Measurements from ENCODE around the gene NADK.
A peak's percentile ranks its signal among the peaks of the same experiment; 100 is the strongest.
"Not testable (repeated sequence)": the region's sequence is repeated elsewhere in the genome, so short reads cannot be mapped to it uniquely, and the experiment has no call there.

The NADK gene

DNA sequence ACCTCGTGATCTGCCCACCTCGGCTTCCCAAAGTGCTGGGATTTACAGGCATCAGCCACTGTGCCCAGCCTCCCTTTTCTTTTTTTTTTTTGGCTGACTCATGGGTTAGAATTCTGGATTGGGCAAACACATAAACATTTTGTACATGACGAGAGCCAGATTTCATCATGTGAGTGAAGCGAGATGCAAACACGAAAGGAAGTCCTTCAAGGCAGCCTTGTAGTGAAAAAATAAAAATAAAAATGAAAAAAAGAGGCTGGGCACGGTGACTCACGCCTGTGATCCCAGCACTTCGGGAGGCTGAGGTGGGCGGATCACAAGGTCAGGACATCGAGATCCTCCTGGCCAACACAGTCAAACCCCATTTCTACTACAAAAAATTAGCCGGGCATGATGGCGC lies 37.3 kb downstream of the NADK start:
- ATAC-seq (replicated peaks), result not testable (repeated sequence)

DNA sequence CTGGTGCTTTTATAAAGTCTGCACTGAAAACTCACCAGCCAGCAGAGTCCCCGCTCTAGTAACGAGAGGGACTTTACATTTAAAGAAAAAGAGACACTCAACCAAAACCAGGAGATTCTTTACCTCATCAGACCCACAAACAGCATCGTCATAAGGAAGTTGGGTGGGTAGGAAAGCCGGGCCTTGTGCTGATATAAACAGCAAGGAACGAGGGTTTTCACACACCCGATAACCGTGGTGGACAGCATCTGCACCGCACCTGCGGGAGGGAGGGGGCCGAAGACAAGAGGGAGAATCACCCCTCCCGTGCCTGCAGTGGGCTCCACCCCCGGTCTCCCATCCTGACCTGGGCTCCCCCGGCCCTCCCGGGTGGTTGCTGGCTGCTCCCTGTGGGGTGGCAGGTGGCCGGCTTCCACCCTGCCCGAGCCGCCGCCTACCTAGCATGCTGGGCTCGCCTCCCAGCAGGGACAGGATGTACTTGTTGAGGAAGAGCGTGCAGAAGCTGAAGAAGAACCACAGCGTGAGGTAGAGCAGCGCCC lies 39.4 kb downstream of the NADK start:
- DNase-seq; H3K4me1 Mint-ChIP-seq (ENCODE audit: low read depth in 2 of 2); H3K27me3 Mint-ChIP-seq; H3K9me3 Mint-ChIP-seq; H3K4me3 Mint-ChIP-seq; H3K27ac Mint-ChIP-seq: not testable (repeated sequence)
- peaks cover 25% of the 10 kb centered on the region for H3K36me3 Mint-ChIP-seq (ENCODE audit: insufficient read depth)
- peak; percentile 71 for ATAC-seq (replicated peaks)

More for the DNA sequence above, 37.3 kb downstream of the NADK start:
- H3K4me1 Mint-ChIP-seq (ENCODE audit: low read depth in 2 of 2); DNase-seq; H3K27me3 Mint-ChIP-seq; H3K27ac Mint-ChIP-seq; H3K4me3 Mint-ChIP-seq; H3K9me3 Mint-ChIP-seq: not testable (repeated sequence)
- H3K36me3 Mint-ChIP-seq (ENCODE audit: insufficient read depth), result peaks cover 22% of the 10 kb centered on the region

DNA sequence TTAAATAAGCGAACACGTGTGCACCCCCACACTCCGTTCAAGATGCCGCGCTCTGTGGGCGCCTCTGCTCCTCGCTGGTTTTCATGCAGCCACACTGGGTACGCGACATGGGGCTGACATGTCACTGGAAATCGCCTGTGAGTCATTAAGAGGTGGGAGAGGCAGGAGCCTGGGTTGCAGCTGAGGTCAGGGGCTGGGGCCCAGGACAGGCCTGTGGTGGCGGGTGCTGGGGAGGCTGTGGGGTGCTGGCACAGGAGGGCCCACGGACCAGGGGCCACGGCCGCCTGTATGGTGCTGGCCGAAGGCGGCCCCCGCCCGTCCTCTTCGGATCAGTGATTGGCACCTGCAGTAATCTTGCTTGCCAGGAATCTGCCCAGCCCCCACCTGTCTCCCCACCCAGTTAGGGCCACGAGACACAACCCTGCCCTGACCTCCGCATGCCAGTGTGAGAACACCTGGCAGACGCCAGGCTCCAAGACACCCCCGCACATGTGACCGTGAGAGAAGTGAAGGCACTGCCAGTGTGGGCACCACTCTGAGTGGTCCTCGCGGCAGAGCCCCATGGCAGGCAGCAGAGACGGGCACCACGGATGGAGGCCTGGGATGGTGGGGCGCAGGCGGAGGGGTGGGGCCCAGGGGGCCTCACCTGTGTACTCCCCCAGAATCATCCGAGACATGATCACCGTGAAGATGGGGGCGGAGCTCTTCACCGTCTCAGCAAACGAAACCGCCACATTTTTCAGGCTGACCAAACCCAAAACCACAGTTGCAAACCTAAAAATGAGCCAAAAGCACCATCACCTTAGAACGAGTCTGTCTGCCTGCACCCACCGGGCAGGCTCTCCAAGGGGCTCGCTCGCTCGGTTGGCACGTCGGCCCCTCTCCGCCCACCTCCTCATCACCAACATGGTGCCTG lies 40.3 kb downstream of the NADK start:
- H3K27me3 Mint-ChIP-seq; H3K4me1 Mint-ChIP-seq (ENCODE audit: low read depth in 2 of 2); H3K9me3 Mint-ChIP-seq; H3K4me3 Mint-ChIP-seq; DNase-seq: not testable (repeated sequence)
- Mint-ChIP-seq H3K27ac (peak overlapping the region in 1 of 2 donors; percentile 49), H3K36me3 (ENCODE audit: insufficient read depth) (peaks cover 30% of the 10 kb centered on the region)
- peak; percentile 52 for ATAC-seq (replicated peaks)

DNA sequence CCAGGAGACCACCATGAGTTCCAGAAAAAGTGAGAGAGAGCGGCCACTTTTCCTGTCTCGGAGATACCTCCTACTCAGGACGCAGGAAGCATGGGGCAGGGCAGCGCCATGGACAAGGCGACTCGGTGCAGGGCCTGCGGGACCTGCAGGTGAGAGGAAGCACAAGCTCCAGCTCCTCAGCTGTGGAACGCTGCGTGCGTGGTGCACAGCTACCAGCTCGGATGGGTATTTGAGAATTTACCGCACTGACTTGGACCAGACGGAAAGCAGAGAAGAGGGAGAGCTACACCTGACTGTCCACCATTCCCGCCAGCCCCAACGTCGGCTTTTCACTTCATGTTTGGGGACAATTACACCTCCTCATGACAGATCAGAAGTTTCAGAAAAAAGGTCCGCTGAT lies 45.9 kb downstream of the NADK start:
- Mint-ChIP-seq H3K4me1 (ENCODE audit: low read depth in 2 of 2) (peaks cover 0 to 2% of the 10 kb centered on the region in 2 donors), H3K4me3 (no peak overlapping the region), H3K36me3 (ENCODE audit: insufficient read depth) (peaks cover 42% of the 10 kb centered on the region), H3K27me3 (no peaks in the 10 kb centered on the region), H3K27ac (no peak overlapping the region), H3K9me3 (no peaks in the 10 kb centered on the region)
- DNase-seq (no peak), ATAC-seq (replicated peaks) (no peak)

DNA sequence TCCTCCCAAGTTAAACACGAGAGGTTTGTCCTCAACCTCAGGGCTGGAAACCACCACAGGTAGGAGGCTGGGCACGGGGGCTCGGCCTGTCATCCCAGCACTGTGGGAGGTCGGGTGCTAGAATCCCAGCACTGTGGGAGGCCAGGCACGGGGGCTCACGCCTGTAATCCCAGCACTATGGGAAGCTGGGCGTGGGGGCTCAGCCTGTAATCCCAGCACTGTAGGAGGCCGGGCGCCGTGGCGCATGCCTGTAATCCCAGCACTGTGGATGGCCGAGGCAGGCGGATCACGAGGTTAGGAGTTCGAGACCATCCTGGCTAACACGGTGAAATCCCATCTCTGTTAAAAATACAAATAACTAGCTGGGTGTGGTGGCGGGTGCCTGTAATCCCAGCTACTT lies 47.4 kb downstream of the NADK start:
- no peak for ATAC-seq (replicated peaks)
- DNase-seq, result no peak
- peaks cover 0 to 2% of the 10 kb centered on the region in 2 donors for H3K4me1 Mint-ChIP-seq (ENCODE audit: low read depth in 2 of 2)
- no peaks in the 10 kb centered on the region for H3K27me3 Mint-ChIP-seq
- no peaks in the 10 kb centered on the region for H3K9me3 Mint-ChIP-seq
- peaks cover 28% of the 10 kb centered on the region for H3K36me3 Mint-ChIP-seq (ENCODE audit: insufficient read depth)
- peak overlapping the region in 1 of 2 donors; percentile 35 for H3K27ac Mint-ChIP-seq
- no peak overlapping the region for H3K4me3 Mint-ChIP-seq

DNA sequence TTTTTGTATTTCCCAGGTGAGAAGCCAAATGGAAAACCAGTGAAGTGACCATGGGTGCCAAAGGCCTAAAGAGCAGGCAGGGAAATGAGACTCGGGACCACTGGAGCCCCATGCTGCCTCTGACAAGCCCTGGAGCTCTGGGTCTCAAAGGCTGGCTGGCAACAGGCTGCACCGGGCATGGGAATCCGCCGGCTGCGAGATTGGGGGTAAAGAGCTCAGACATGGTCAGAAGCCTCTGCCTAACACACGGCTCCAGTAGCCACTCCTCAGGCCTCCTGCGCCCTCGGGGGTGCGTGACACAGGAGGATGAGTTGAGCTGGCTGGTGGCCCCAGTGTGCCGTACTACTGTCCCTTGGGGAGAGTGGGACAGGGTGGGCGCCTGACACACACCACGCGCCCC lies 48.0 kb downstream of the NADK start:
- peaks cover 28% of the 10 kb centered on the region for H3K36me3 Mint-ChIP-seq (ENCODE audit: insufficient read depth)
- H3K27ac Mint-ChIP-seq; H3K4me3 Mint-ChIP-seq; H3K4me1 Mint-ChIP-seq (ENCODE audit: low read depth in 2 of 2); H3K9me3 Mint-ChIP-seq; DNase-seq; H3K27me3 Mint-ChIP-seq; ATAC-seq (replicated peaks): not testable (repeated sequence)

DNA sequence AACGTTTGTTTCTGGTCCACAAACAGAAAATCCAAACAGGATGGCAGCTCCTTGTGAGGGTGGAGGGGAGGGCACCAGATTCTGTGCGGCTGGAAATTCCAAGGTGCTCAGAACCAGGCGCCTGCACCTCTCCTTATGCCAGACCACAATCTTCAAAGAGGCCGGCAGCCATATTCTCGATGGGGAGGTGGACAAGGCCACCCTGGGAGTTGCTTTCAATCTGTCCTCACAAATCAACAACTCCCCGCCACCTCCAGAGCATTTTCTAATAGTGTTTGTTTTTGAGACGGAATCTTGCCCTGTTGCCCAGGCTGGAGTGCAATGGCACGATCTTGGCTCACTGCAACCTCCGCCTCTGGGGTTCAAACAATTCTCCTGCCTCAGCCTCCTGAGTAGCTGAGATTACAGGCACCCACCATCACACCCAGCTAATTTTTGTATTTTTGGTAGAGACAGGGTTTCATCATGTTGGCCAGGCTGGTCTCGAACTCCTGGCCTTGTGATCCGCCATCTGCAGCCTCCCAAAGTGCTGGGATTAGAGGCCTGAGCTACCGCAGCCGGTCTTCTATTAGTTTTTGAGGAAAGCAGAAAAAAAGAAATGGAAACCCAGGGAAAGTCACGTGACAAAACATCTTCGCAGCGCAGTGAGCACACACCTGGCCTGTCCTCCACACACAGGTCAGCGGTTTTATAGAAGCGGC lies 49.0 kb downstream of the NADK start:
- not testable (repeated sequence) for DNase-seq; H3K27me3 Mint-ChIP-seq; ATAC-seq (replicated peaks); H3K4me1 Mint-ChIP-seq (ENCODE audit: low read depth in 2 of 2); H3K9me3 Mint-ChIP-seq
- H3K36me3 Mint-ChIP-seq (ENCODE audit: insufficient read depth), result peaks cover 31% of the 10 kb centered on the region
- H3K27ac Mint-ChIP-seq, result peak overlapping the region in 1 of 2 donors; percentile 84
- H3K4me3 Mint-ChIP-seq, result peak overlapping the region in 1 of 2 donors; percentile 68

DNA sequence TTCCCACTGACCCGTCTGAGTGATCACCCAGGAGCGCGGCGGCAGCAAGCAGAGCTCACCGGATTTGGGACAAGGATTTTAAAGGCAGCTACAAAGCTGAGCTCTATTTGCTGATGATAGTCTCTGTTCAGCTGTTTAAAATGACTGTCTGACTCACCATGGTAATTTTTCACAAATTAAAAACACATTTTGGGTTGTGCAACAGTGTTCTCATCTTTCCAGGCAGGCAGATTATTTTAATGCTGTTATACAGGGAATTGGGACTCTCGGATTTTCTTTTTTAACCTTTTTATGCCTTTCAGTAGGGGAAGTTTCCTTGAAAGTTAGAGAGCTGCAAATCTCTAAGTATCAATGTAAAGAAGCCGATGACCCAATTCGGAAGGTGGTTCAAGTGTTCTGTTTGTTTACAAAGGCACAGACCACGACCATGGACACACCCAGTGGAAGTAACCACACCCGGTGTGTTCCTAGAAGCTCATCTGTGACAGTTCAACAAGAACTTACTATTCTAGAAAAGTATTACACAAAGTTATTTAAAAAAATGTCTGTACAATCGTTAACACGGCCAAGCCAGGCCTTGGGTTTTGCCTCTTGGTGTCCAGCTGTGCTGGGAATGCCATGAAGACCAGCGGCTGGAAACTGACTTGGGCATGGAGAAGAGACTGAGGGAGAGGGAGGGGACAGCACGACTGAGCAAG lies 49.8 kb downstream of the NADK start:
- Mint-ChIP-seq H3K27ac (peak overlapping the region; percentile 62 to 84), H3K36me3 (ENCODE audit: insufficient read depth) (peaks cover 34% of the 10 kb centered on the region), H3K4me3 (peak overlapping the region; percentile 13 to 68)
- not testable (repeated sequence) for H3K27me3 Mint-ChIP-seq; H3K4me1 Mint-ChIP-seq (ENCODE audit: low read depth in 2 of 2); H3K9me3 Mint-ChIP-seq; DNase-seq
- peak; percentile 23 for ATAC-seq (replicated peaks)

DNA sequence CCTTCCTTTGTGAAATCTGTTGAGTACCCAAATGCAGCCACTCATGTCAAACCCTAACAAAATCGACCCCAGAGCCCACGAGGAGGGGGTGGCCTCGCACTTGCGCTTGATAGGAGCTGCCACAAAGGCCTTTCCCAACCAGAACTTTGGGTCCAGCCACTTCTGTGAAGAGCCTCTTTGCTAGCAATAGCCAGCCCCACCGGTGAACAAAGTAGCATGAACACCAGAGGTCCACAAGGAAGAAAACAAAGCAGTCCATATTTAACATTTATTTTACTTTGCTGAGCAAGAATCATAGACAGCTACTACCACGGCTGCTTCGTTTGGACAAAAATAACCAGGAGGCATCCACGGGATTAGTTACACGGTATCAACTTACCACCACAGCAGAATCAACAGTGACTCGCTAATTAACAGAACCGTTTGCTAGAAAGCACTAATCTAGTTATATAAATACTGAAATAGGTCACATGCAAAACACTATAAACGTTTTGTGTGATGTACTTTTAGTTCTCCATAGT lies 51.1 kb downstream of the NADK start:
- ATAC-seq (replicated peaks); H3K4me3 Mint-ChIP-seq; H3K4me1 Mint-ChIP-seq (ENCODE audit: low read depth in 2 of 2); H3K9me3 Mint-ChIP-seq; DNase-seq; H3K27me3 Mint-ChIP-seq: not testable (repeated sequence)
- H3K27ac Mint-ChIP-seq, result peak overlapping the region in 1 of 2 donors; percentile 25
- H3K36me3 Mint-ChIP-seq (ENCODE audit: insufficient read depth), result peaks cover 22% of the 10 kb centered on the region

DNA sequence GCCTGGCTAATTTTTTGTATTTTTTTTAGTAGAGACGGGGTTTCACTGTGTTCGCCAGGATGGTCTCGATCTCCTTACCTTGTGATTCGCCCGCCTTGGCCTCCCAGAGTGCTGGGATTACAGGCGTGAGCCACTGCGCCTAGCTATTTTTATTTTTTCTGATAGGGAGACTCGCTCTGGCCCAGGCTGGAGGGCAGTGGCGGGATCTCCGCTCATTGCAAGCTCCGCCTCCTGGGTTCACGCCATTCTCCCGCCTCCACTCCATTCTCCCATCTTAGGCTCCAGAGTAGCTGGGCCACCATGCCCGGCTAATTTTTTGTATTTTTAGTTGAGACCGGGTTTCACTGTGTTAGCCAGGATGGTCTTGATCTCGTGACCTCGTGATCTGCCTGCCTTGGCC lies 52.2 kb downstream of the NADK start:
- H3K4me3 Mint-ChIP-seq, result peak overlapping the region; percentile 40 to 53
- not testable (repeated sequence) for ATAC-seq (replicated peaks); H3K27ac Mint-ChIP-seq; H3K4me1 Mint-ChIP-seq (ENCODE audit: low read depth in 2 of 2); H3K9me3 Mint-ChIP-seq; H3K27me3 Mint-ChIP-seq; DNase-seq
- peaks cover 22% of the 10 kb centered on the region for H3K36me3 Mint-ChIP-seq (ENCODE audit: insufficient read depth)

DNA sequence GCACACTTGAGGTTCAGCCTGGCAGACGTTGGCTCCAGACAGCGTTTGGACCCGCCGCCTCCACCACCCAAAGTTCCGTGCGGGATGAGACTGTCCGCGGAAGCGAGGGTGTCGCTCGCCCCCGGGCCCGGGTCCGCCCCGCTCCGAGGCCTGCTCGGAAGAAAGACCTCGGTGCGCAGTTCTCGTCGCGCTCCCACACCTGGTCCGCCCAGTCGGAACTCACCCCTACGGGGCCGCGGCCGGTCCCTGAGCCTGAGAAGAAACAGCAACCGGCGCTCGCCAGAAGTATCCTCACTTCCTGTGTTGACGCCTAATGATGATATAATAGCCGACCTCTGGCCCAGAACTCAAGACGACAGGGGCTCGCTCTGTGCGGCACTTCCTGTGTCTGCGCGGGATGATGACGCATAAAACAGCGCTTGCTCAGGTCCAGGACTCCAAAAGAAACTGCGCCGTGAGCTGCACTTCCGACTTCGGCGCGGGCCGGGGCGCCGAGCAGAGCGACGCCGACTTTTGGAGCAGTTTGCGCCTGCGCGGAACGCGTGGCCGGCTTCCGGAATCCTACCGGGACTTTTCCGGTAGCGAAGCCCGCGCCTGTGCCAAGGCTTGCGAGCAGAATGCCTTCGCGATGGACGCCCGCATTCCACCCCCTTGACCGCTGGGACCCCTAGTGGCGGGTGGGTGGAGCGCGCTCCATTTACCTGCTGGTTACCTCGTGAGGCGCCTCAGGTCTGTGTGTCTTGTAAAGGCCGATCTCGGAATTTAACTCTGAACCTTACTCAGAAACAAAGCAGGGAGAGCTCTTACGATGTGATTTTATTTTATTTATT lies 54.0 kb downstream of the NADK start, which contains the start of gene CDK11A:
TSS of gene CDK11A (minus strand) at position 323 of the 830 bp plus-strand sequence. CDS start 1,539 bp downstream, outside the sequence.
- H3K4me1 Mint-ChIP-seq (ENCODE audit: low read depth in 2 of 2); H3K27me3 Mint-ChIP-seq; H3K9me3 Mint-ChIP-seq: not testable (repeated sequence)
- DNase-seq (peak; percentile 87 to 96 (median 88)), ATAC-seq (replicated peaks) (peak; percentile 90)
- Mint-ChIP-seq H3K4me3 (peak within 1 kb of the TSS; percentile 85 to 94), H3K36me3 (ENCODE audit: insufficient read depth) (peaks cover 34% of the 10 kb centered on the region), H3K27ac (peak within 1 kb of the TSS; percentile 92 to 97)

DNA sequence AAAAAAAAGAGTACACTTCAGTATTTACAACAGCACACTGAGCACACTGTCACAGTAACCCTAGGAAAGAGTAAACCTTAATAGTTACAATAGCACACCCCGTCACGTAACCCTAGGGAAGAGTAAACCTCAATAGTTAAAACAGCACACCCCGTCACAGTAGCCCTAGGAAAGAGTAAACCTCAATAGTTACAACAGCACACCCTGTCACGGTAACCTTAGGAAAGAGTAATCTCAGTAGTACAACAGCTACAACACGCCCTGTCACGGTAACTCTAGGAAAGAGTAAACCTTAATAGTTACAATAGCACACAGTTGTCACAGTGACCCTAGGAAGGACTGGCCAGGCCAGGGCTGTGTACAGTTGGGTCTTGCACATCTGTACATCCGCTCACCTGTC lies 57.1 kb downstream of the NADK start:
- Mint-ChIP-seq H3K36me3 (ENCODE audit: insufficient read depth) (peaks cover 46% of the 10 kb centered on the region), H3K9me3 (no peaks in the 10 kb centered on the region), H3K4me1 (ENCODE audit: low read depth in 2 of 2) (peaks cover 0 to 7% of the 10 kb centered on the region in 2 donors), H3K27me3 (no peaks in the 10 kb centered on the region), H3K4me3 (no peak overlapping the region), H3K27ac (peak overlapping the region in 1 of 2 donors; percentile 19)
- DNase-seq (no peak), ATAC-seq (replicated peaks) (no peak)
